Hepatocyte (in vitro differentiated cells): Measurements from ENCODE around the gene KIF22. TPM values are rescaled to one million over a fixed set of nuclear protein-coding genes. Genes with fewer than 3 reads are reported as not detected.

Experiments
- DNase-seq: peaks from one replicate; pipeline ENCODE4 v3.0.0-alpha.2; 2016; ENCODE audit warnings: low spot score
- H2AFZ ChIP-seq: fragments of 200-600 bp; sonication (generic); 2 replicates; pipeline ENCODE4 v1.6.0; 2016; ENCODE audit warnings: antibody characterized with exemption, mild to moderate bottlenecking
- H3K27ac ChIP-seq: fragments of 200-600 bp; sonication (generic); 2 replicates; pipeline ENCODE4 v1.5.1; 2016; ENCODE audit warnings: mild to moderate bottlenecking
- H3K27me3 ChIP-seq: fragments of 200-600 bp; sonication (generic); 2 replicates; pipeline ENCODE4 v1.6.1; 2016
- H3K36me3 ChIP-seq: fragments of 200-600 bp; sonication (generic); replicated peaks from 2 replicates; pipeline ENCODE4 v1.5.1; 2016; ENCODE audit warnings: low read depth; ENCODE audit not compliant: insufficient read depth
- H3K4me1 ChIP-seq: fragments of 200-600 bp; sonication (generic); 2 replicates; pipeline ENCODE4 v1.5.1; 2016; ENCODE audit warnings: mild to moderate bottlenecking, moderate library complexity; ENCODE audit not compliant: insufficient read depth
- H3K4me2 ChIP-seq: fragments of 200-600 bp; sonication (generic); 2 replicates; pipeline ENCODE4 v1.6.0; 2016
- H3K4me3 ChIP-seq: fragments of 200-600 bp; sonication (generic); 2 replicates; pipeline ENCODE4 v1.5.1; 2016; ENCODE audit warnings: mild to moderate bottlenecking
- H3K79me2 ChIP-seq: fragments of 200-600 bp; sonication (generic); 2 replicates; pipeline ENCODE4 v1.6.0; 2017; ENCODE audit warnings: mild to moderate bottlenecking
- H3K9me2 ChIP-seq: fragments of 200-600 bp; sonication (generic); replicated peaks from 2 replicates; pipeline ENCODE4 v1.6.0; 2017; ENCODE audit warnings: mild to moderate bottlenecking; ENCODE audit not compliant: insufficient read depth
- H3K9me3 ChIP-seq: fragments of 200-600 bp; sonication (generic); 2 replicates; pipeline ENCODE4 v1.5.1; 2016; ENCODE audit warnings: low read depth, mild to moderate bottlenecking
- H4K20me1 ChIP-seq: fragments of 200-600 bp; sonication (generic); 2 replicates; pipeline ENCODE4 v1.6.0; 2016; ENCODE audit warnings: mild to moderate bottlenecking; ENCODE audit not compliant: insufficient read depth, poor library complexity, severe bottlenecking
- EZH2 ChIP-seq: fragments of 200-600 bp; sonication (generic); IDR thresholded peaks from 2 replicates; pipeline ENCODE4 v1.6.1; 2016; ENCODE audit warnings: antibody characterized with exemption, mild to moderate bottlenecking, borderline replicate concordance
- EZH2phosphoT487 ChIP-seq: fragments of 200-600 bp; sonication (generic); IDR thresholded peaks from one replicate; pipeline ENCODE4 v1.6.1; 2018; ENCODE audit warnings: antibody characterized with exemption, mild to moderate bottlenecking, low read depth, moderate library complexity; ENCODE audit not compliant: unreplicated experiment, severe bottlenecking
- WGBS: methylation state at CpG from one replicate; pipeline ENCODE4 v1.1.6; 2016; ENCODE audit warnings: low lambda C conversion rate; ENCODE audit errors: missing lambda C conversion rate; 5-methylcytosine and 5-hydroxymethylcytosine counted together
- polyA plus RNA-seq: library from polyadenylated mRNA; unstranded; fragments of >200 nt; fragmentation: Nextera tagmentation; extraction: Ambion mirVana; gene quantifications from 2 replicates; pipeline ENCODE4 v1.2.1, GENCODE V29; 2016
- total RNA-seq: library from RNA; depleted of rRNA; stranded (reverse); fragments of >200 nt; gene quantifications from 2 replicates; pipeline ENCODE4 v1.2.3, GENCODE V29; 2014
- TF ChIP-seq, protein P1 (sequence below): fragments of 200-600 bp; sonication (generic); IDR thresholded peaks from 2 replicates; pipeline ENCODE4 v1.5.1; 2016; ENCODE audit warnings: antibody characterized with exemption, mild to moderate bottlenecking; ENCODE audit not compliant: poor library complexity

KIF22 gene
- total and polyA plus RNA-seq, 2 experiments from 2014 or later: 42.5 to 42.6 TPM

DNA sequence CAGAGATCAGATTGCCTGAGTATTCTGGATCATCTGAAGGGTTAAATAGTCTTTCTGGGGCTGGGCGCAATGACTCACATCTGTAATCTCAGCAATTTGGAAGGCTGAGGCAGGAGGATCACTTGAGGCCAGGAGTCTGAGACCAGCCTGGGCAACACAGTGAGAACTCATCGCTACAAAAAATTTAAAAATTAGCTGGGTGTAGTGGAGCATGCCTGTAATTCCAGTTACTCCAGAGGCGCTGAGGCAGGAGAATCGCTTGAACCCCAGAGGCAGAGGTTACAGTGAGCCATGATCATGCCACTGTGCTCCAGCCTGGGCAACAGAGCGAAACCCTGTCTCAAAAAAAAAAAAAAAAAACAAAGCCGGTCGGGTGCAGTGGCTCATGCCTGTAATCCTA, 45.4 kb downstream of the KIF22 start:
- H3K79me2 ChIP-seq: peaks cover under 1% of the 10 kb centered on the region
- no peak for DNase-seq
- H3K4me1 ChIP-seq: no peaks in the 10 kb centered on the region
- H3K4me3 ChIP-seq: no peak overlapping the region
- H3K9me2 ChIP-seq: no peaks in the 10 kb centered on the region
- H3K27ac ChIP-seq: no peak overlapping the region
- no peaks in the 10 kb centered on the region for H3K27me3 ChIP-seq
- WGBS: 93% methylated on average over 7 of the region's 7 CpGs
- H3K9me3 ChIP-seq: no peaks in the 10 kb centered on the region
- TF ChIP-seq, protein P1, sequence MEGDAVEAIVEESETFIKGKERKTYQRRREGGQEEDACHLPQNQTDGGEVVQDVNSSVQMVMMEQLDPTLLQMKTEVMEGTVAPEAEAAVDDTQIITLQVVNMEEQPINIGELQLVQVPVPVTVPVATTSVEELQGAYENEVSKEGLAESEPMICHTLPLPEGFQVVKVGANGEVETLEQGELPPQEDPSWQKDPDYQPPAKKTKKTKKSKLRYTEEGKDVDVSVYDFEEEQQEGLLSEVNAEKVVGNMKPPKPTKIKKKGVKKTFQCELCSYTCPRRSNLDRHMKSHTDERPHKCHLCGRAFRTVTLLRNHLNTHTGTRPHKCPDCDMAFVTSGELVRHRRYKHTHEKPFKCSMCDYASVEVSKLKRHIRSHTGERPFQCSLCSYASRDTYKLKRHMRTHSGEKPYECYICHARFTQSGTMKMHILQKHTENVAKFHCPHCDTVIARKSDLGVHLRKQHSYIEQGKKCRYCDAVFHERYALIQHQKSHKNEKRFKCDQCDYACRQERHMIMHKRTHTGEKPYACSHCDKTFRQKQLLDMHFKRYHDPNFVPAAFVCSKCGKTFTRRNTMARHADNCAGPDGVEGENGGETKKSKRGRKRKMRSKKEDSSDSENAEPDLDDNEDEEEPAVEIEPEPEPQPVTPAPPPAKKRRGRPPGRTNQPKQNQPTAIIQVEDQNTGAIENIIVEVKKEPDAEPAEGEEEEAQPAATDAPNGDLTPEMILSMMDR: no peak
- TF ChIP-seq EZH2: no peak
- TF ChIP-seq EZH2phosphoT487: no peak
- H2AFZ ChIP-seq: no peak overlapping the region
- H3K36me3 ChIP-seq: no peaks in the 10 kb centered on the region
- H4K20me1 ChIP-seq: no peaks in the 10 kb centered on the region
- no peak overlapping the region for H3K4me2 ChIP-seq

DNA sequence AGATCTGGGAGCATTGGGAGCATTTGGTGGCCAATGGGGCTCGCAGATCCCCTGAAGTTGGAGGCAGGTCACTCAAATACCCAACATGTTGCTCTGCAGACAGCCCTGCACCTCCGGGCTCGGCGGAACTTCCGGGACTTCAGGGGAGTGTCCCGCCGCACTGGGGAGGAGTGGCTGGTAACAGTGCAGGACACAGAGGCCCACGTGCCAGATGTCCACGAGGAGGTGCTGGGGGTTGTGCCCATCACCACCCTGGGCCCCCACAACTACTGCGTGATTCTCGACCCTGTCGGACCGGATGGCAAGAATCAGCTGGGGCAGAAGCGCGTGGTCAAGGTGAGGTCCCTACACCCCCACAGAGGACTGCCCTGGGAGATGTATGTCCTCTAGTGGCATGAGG, 46.1 kb downstream of the KIF22 start:
- 92% methylated on average over 15 of the region's 15 CpGs for WGBS
- DNase-seq: no peak
- Histone ChIP-seq H3K79me2 (no peaks in the 10 kb centered on the region), H4K20me1 (no peaks in the 10 kb centered on the region), H3K9me3 (no peaks in the 10 kb centered on the region), H3K27ac (no peak overlapping the region), H3K4me3 (no peak overlapping the region), H3K27me3 (no peaks in the 10 kb centered on the region), H3K4me2 (no peak overlapping the region), H3K36me3 (no peaks in the 10 kb centered on the region), H2AFZ (no peak overlapping the region), H3K4me1 (no peaks in the 10 kb centered on the region), H3K9me2 (no peaks in the 10 kb centered on the region)
- TF ChIP-seq EZH2phosphoT487: no peak
- TF ChIP-seq EZH2: no peak
- TF ChIP-seq, protein P1: no peak

DNA sequence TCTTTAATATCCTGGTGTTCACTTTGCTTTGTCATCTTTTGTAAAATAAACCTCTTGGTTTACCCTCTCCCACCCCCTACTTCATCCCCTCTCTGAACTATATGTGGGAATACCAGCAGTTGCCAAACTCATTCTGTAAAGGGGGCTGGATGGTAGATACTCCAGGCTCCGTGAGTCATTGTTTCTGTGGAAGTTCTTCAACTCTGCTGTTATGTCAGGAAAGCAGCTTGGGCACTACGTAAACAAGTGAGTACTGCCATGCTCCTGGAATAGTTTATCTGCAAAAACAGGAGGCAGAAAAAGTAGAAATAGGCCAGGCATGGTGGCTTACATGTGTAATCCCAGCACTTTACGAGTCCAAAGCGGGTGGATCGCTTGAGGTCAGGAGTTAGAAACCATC, 47.3 kb downstream of the KIF22 start:
- TF ChIP-seq EZH2phosphoT487 (no peak), EZH2 (no peak)
- TF ChIP-seq, protein P1: no peak
- H3K4me3 ChIP-seq: no peak overlapping the region
- no peaks in the 10 kb centered on the region for H4K20me1 ChIP-seq
- WGBS: 75% methylated on average over 5 of the region's 5 CpGs
- no peak overlapping the region for H2AFZ ChIP-seq
- H3K27ac ChIP-seq: no peak overlapping the region
- no peaks in the 10 kb centered on the region for H3K36me3 ChIP-seq
- DNase-seq: peak; percentile 46
- H3K9me3 ChIP-seq: no peaks in the 10 kb centered on the region
- no peaks in the 10 kb centered on the region for H3K9me2 ChIP-seq
- H3K4me1 ChIP-seq: no peaks in the 10 kb centered on the region
- no peak overlapping the region for H3K4me2 ChIP-seq
- H3K27me3 ChIP-seq: no peaks in the 10 kb centered on the region
- no peaks in the 10 kb centered on the region for H3K79me2 ChIP-seq

DNA sequence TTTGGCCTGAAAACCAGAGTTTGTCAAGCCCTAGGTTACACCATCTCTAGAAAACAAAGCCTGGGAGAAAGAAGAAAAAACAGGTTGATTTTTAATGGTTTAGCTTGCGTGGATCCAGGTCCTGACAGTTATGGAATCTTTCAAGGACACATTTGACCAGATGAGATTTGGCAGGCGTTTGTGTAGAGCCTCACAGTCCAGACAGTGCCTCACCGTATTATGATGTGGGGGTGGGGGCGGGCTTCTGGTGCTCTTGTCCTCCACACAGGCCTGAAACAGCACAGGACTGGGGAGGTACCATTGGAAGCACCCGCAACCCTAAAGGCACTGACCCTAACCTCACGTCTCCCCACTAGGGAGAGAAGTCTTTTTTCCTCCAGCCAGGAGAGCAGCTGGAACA, 49.3 kb downstream of the KIF22 start:
- H3K9me2 ChIP-seq: no peaks in the 10 kb centered on the region
- no peak overlapping the region for H3K4me2 ChIP-seq
- no peak overlapping the region for H2AFZ ChIP-seq
- H3K79me2 ChIP-seq: no peaks in the 10 kb centered on the region
- TF ChIP-seq, protein P1: no peak
- WGBS: 71% methylated on average over 6 of the region's 6 CpGs
- no peaks in the 10 kb centered on the region for H3K4me1 ChIP-seq
- no peak for DNase-seq
- no peaks in the 10 kb centered on the region for H4K20me1 ChIP-seq
- H3K27ac ChIP-seq: no peak overlapping the region
- H3K9me3 ChIP-seq: no peaks in the 10 kb centered on the region
- H3K4me3 ChIP-seq: no peak overlapping the region
- H3K36me3 ChIP-seq: no peaks in the 10 kb centered on the region
- no peaks in the 10 kb centered on the region for H3K27me3 ChIP-seq
